NCI-H1694 (cell line): ENCODE results near the gene CACUL1.
"Not testable (repeated sequence)": the region's sequence is repeated elsewhere in the genome, so short reads cannot be mapped to it uniquely, and the experiment has no call there.

Experiments
- DNase-seq: peaks from one replicate; lab custom pipeline; 2025; lab: John Stamatoyannopoulos, UW

CACUL1 gene

GRCh38 chr10:118754556-118755423 lies at the start of gene CACUL1:
TSS of gene CACUL1 (minus strand) at chr10:118754970. CDS start at chr10:118754762, 208 bp downstream.
- DNase-seq: peak; percentile 83

- DNase-seq: no peak
These were observed 49.5 kb upstream of the CACUL1 start for GRCh38 chr10:118804262-118804773.

- no peak for DNase-seq
These were observed 47.5 kb upstream of the CACUL1 start for GRCh38 chr10:118802126-118802793.

- no peak for DNase-seq
These were observed 46.1 kb upstream of the CACUL1 start for GRCh38 chr10:118800920-118801319.

- DNase-seq: no peak
These were observed 45.0 kb upstream of the CACUL1 start for GRCh38 chr10:118799777-118800176.

GRCh38 chr10:118798231-118798662 lies 43.5 kb upstream of the CACUL1 start:
- DNase-seq: no peak

- not testable (repeated sequence) for DNase-seq
These were observed 40.2 kb upstream of the CACUL1 start for GRCh38 chr10:118794971-118795370.

- no peak for DNase-seq
These were observed 38.8 kb upstream of the CACUL1 start for GRCh38 chr10:118793545-118793944.

- DNase-seq: no peak
These were observed 37.8 kb upstream of the CACUL1 start for GRCh38 chr10:118792526-118792925.

GRCh38 chr10:118790058-118790457 lies 35.3 kb upstream of the CACUL1 start:
- DNase-seq: no peak

GRCh38 chr10:118785551-118785950 lies 30.8 kb upstream of the CACUL1 start:
- DNase-seq: no peak

GRCh38 chr10:118783776-118784545 lies 29.2 kb upstream of the CACUL1 start:
- DNase-seq: no peak

GRCh38 chr10:118782916-118783465 lies 28.2 kb upstream of the CACUL1 start:
- not testable (repeated sequence) for DNase-seq

- DNase-seq: no peak
These were observed 26.8 kb upstream of the CACUL1 start for GRCh38 chr10:118781541-118781940.

- no peak for DNase-seq
These were observed 24.0 kb upstream of the CACUL1 start for GRCh38 chr10:118778727-118779126.

- no peak for DNase-seq
These were observed 22.2 kb upstream of the CACUL1 start for GRCh38 chr10:118776960-118777359.

- DNase-seq: no peak
These were observed 21.3 kb upstream of the CACUL1 start for GRCh38 chr10:118776033-118776432.

GRCh38 chr10:118775478-118775877 lies 20.7 kb upstream of the CACUL1 start:
- no peak for DNase-seq

- no peak for DNase-seq
These were observed 18.3 kb upstream of the CACUL1 start for GRCh38 chr10:118773041-118773440.

GRCh38 chr10:118771976-118772375 lies 17.2 kb upstream of the CACUL1 start:
- no peak for DNase-seq

GRCh38 chr10:118769898-118770600 lies 15.3 kb upstream of the CACUL1 start:
- DNase-seq: no peak
